Neural cell (in vitro differentiated cells): ENCODE data around the gene RFX6.

Experiments used
- EP300 ChIP-seq: fragments of 450-650 bp; conservative IDR thresholded peaks from 2 replicates; pipeline ENCODE4 v1.6.1; 2014; ENCODE audit warnings: antibody characterized with exemption, mild to moderate bottlenecking, moderate library complexity; ENCODE audit not compliant: poor library complexity, severe bottlenecking
- EZH2 ChIP-seq: fragments of 200-600, 300-800 bp; shearing (Covaris generic), sonication (generic); IDR thresholded peaks from 2 replicates; pipeline ENCODE4 v1.6.1; 2014; ENCODE audit warnings: antibody characterized with exemption, low read length, borderline replicate concordance, mild to moderate bottlenecking; ENCODE audit not compliant: insufficient read depth, poor library complexity, severe bottlenecking
- MXI1 ChIP-seq: fragments of 450-650 bp; conservative IDR thresholded peaks from 2 replicates; pipeline ENCODE4 v1.6.1; 2014; ENCODE audit warnings: antibody characterized with exemption, mild to moderate bottlenecking; ENCODE audit not compliant: poor library complexity, severe bottlenecking
- POLR2AphosphoS5 ChIP-seq: IDR thresholded peaks from 2 replicates; pipeline ENCODE4 v1.6.1; 2012
- RAD21 ChIP-seq: fragments of 450-650 bp; conservative IDR thresholded peaks from 2 replicates; pipeline ENCODE4 v1.6.1; 2014; ENCODE audit warnings: antibody characterized with exemption, mild to moderate bottlenecking, moderate library complexity
- SMC3 ChIP-seq: fragments of 450-650 bp; conservative IDR thresholded peaks from 2 replicates; pipeline ENCODE4 v1.6.1; 2014; ENCODE audit warnings: antibody characterized with exemption, mild to moderate bottlenecking, moderate library complexity; ENCODE audit not compliant: poor library complexity
- TAF1 ChIP-seq: IDR thresholded peaks from 2 replicates; pipeline ENCODE4 v1.6.1; 2012; ENCODE audit warnings: low read depth
- TF ChIP-seq, protein P1 (sequence below): fragments of 450-650 bp; IDR thresholded peaks from 2 replicates; pipeline ENCODE4 v1.5.1; 2014; ENCODE audit warnings: antibody characterized with exemption, mild to moderate bottlenecking, moderate library complexity; ENCODE audit not compliant: poor library complexity, severe bottlenecking
- TF ChIP-seq, protein P2 (sequence below): IDR thresholded peaks from 2 replicates; pipeline ENCODE4 v1.6.1; 2012; ENCODE audit warnings: borderline replicate concordance

- TF ChIP-seq, protein P1, sequence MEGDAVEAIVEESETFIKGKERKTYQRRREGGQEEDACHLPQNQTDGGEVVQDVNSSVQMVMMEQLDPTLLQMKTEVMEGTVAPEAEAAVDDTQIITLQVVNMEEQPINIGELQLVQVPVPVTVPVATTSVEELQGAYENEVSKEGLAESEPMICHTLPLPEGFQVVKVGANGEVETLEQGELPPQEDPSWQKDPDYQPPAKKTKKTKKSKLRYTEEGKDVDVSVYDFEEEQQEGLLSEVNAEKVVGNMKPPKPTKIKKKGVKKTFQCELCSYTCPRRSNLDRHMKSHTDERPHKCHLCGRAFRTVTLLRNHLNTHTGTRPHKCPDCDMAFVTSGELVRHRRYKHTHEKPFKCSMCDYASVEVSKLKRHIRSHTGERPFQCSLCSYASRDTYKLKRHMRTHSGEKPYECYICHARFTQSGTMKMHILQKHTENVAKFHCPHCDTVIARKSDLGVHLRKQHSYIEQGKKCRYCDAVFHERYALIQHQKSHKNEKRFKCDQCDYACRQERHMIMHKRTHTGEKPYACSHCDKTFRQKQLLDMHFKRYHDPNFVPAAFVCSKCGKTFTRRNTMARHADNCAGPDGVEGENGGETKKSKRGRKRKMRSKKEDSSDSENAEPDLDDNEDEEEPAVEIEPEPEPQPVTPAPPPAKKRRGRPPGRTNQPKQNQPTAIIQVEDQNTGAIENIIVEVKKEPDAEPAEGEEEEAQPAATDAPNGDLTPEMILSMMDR, result no peak
- TF ChIP-seq POLR2AphosphoS5, result no peak
- no peak for TF ChIP-seq TAF1
- TF ChIP-seq EZH2, result no peak
- TF ChIP-seq SMC3, result no peak
- TF ChIP-seq, protein P2, sequence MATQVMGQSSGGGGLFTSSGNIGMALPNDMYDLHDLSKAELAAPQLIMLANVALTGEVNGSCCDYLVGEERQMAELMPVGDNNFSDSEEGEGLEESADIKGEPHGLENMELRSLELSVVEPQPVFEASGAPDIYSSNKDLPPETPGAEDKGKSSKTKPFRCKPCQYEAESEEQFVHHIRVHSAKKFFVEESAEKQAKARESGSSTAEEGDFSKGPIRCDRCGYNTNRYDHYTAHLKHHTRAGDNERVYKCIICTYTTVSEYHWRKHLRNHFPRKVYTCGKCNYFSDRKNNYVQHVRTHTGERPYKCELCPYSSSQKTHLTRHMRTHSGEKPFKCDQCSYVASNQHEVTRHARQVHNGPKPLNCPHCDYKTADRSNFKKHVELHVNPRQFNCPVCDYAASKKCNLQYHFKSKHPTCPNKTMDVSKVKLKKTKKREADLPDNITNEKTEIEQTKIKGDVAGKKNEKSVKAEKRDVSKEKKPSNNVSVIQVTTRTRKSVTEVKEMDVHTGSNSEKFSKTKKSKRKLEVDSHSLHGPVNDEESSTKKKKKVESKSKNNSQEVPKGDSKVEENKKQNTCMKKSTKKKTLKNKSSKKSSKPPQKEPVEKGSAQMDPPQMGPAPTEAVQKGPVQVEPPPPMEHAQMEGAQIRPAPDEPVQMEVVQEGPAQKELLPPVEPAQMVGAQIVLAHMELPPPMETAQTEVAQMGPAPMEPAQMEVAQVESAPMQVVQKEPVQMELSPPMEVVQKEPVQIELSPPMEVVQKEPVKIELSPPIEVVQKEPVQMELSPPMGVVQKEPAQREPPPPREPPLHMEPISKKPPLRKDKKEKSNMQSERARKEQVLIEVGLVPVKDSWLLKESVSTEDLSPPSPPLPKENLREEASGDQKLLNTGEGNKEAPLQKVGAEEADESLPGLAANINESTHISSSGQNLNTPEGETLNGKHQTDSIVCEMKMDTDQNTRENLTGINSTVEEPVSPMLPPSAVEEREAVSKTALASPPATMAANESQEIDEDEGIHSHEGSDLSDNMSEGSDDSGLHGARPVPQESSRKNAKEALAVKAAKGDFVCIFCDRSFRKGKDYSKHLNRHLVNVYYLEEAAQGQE, result no peak
- TF ChIP-seq RAD21, result no peak
- no peak for TF ChIP-seq EP300
- no peak for TF ChIP-seq MXI1
Measured at GRCh38 chr6:116925088-116925794, 48.2 kb downstream of the RFX6 start.
